ENCODE data around the gene BAIAP2.

Gene BAIAP2

GRCh38 chr17:81112450-81112849 lies 77.5 kb downstream of the BAIAP2 start:
- no peak for DNase-seq (ENCODE audit: low read depth)

- DNase-seq (ENCODE audit: low read depth), result no peak
Measured at GRCh38 chr17:81113158-81113724, 78.3 kb downstream of the BAIAP2 start.

- DNase-seq (ENCODE audit: low read depth), result no peak
Measured at GRCh38 chr17:81114351-81115093, 79.6 kb downstream of the BAIAP2 start.

- DNase-seq (ENCODE audit: low read depth), result no peak
Measured at GRCh38 chr17:81115219-81115618, 80.3 kb downstream of the BAIAP2 start.

GRCh38 chr17:81115749-81116464 lies 81.0 kb downstream of the BAIAP2 start:
- DNase-seq (ENCODE audit: low read depth), result no peak

- no peak for DNase-seq (ENCODE audit: low read depth)
Measured at GRCh38 chr17:81116704-81117103, 81.8 kb downstream of the BAIAP2 start.

- DNase-seq (ENCODE audit: low read depth), result no peak
Measured at GRCh38 chr17:81117672-81118198, 82.8 kb downstream of the BAIAP2 start.

GRCh38 chr17:81118308-81119221 lies 83.6 kb downstream of the BAIAP2 start:
- no peak for DNase-seq (ENCODE audit: low read depth)

GRCh38 chr17:81119223-81120148 lies 84.5 kb downstream of the BAIAP2 start:
- peak; percentile 55 for DNase-seq (ENCODE audit: low read depth)

- no peak for DNase-seq (ENCODE audit: low read depth)
Measured at GRCh38 chr17:81120149-81120484, 85.2 kb downstream of the BAIAP2 start.

- DNase-seq (ENCODE audit: low read depth), result no peak
Measured at GRCh38 chr17:81120695-81121621, 86.0 kb downstream of the BAIAP2 start.

- no peak for DNase-seq (ENCODE audit: low read depth)
Measured at GRCh38 chr17:81121841-81122733, 87.1 kb downstream of the BAIAP2 start.

GRCh38 chr17:81123052-81124048 lies 88.4 kb downstream of the BAIAP2 start:
- no peak for DNase-seq (ENCODE audit: low read depth)

- no peak for DNase-seq (ENCODE audit: low read depth)
Measured at GRCh38 chr17:81124377-81124776, 89.4 kb downstream of the BAIAP2 start.

GRCh38 chr17:81125573-81126081 lies 90.7 kb downstream of the BAIAP2 start:
- no peak for DNase-seq (ENCODE audit: low read depth)

GRCh38 chr17:81126281-81127132 lies 91.6 kb downstream of the BAIAP2 start:
- DNase-seq (ENCODE audit: low read depth), result no peak
